ENCODE data around the gene SMIM24.
"Not testable (repeated sequence)": the region's sequence is repeated elsewhere in the genome, so short reads cannot be mapped to it uniquely, and the experiment has no call there.

SMIM24 gene

DNA sequence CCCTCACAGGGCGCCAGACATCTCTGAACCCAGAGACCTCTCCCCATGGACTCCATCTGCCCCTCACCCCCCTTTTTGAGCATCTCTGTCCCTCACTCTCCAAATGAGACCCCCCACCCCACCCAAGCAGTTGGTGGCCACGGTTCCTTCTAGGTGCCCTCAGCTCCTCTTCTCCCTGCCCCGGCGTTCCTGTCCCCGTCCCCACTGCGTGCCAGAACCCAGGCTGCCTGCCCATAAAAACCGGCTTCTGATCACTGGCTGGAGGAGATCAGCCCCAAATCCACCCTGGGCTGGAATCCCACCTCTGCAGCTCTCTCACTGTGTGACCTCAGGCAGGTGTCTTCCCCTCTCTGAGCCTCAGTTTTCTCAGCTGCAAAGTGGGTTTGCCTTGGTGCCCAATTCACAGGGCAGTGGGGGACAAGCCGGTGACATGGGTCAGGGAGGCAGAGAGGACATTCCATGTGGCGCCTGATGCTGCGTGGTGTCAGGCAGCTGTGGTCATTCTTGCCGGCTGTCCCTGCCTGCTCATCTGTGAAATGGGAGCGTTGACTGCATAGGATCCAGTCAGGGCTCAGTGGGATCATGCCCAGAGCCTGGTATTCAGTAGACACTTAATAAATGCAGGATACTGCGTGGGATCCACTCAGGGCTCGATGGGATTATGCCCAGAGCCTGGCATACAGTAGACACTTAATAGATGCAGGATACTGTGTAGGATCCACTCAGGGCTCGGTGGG, 25.5 kb downstream of the SMIM24 start:
- DNase-seq = no peak

DNA sequence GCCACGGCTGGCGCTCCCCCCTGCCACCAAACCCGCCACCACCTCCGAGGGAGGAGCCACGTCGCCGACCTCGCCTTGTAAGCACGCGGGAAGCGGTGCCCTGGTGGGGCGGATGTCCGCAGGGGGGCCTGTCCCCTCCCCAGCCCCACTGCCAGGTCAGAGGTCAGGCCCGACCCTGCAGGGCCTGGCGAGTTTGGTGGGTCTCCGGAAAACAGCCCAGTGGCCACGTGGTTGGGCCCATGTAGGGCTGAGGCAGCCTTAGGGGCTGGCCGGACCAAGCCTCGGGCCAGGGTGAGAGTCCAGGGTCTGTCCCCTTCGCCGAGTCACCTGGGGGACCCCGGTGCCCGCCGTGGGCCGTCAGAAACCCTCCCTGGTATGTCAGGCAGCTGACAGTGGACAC, 26.5 kb downstream of the SMIM24 start:
- DNase-seq = no peak

DNA sequence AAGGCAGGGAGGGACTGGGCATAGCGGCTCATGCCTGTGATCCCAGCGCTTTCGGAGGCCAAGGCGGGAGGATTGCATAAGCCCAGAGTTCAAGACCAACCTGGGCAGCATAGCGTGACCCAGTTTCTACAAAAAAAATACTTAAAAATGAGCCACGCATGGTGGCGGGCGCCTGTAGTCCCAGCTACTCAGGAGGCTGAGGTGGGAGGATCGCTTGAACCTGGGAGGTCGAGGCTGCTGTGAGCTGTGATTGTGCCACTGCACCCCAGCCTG, 27.4 kb downstream of the SMIM24 start:
- not testable (repeated sequence) for DNase-seq

DNA sequence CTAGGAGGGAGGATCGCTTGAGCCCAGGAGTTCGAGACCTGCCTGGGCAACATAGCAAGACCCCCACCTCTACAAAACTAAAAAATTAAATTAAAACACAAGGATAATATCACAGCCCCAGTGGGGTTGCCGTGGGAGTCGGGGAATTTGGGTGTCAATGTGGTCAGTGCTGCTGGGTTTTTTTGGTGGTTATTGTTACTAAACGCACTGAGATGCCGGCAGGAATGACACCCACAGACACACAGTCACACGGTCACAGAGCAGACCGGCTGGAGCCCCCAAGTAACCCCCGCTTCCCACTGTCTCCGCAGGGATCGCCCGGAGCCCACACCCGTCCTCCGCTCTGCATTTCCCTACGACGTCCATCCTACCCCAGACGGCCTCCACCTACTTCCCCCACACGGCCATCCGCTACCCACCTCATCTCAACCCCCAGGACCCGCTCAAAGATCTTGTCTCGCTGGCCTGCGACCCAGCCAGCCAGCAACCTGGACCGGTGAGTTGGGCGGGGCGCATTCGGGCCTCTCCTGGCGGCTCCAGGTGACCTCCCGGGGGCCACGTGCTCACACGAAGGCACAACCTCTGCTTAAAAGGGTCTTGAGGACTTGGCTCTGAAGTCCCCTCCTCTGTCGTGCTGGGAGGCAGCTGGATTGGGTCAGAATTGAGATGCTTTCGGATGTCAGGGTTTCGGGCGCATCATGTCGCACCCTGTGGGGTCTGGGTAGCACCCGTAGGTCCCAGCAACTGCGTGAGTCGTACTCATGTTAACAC, 28.0 kb downstream of the SMIM24 start:
- no peak for DNase-seq

DNA sequence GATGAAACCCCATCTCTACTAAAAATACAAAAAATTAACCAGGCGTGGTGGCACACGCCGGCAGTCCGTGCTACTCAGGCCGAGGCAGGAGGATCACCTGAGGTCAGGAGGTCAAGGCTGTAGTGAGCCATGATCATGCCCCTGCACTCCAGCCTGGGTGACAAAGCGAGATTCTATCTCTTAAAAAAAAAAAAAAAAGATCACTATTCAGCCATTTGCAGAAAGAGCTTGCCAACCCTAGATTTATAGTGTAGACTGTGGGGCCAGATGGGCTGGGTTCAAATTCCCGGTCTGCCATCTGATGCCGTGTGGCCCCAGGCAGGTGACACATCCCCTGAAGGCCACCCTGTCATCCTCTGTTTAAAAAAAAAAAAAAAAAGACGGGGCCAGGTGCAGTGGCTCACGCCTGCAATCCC, 28.9 kb downstream of the SMIM24 start:
- no peak for DNase-seq

GRCh38 chr19:3450796-3451411, 29.4 kb downstream of the SMIM24 start:
- DNase-seq = no peak

GRCh38 chr19:3448616-3449334, 31.6 kb downstream of the SMIM24 start:
- no peak for DNase-seq

DNA sequence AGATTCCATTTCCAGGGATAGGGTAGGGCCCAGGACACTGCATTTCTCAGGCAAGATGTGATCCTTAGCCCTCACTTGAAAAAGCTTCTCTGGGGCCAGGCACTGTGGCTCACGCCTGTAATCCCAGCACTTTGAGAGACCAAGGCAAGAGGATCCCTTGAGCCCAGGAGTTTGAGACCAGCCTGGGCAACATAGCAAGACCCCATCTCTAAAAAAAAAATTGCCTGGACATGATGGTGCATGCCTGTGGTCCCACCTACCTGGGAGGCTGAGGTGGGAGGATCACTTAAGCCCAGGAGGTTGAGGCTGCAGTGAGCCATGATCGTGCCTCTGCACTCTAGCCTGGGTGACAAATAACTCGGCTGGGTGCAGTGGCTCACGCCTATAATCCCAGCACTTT, 33.7 kb downstream of the SMIM24 start:
- DNase-seq = not testable (repeated sequence)

DNA sequence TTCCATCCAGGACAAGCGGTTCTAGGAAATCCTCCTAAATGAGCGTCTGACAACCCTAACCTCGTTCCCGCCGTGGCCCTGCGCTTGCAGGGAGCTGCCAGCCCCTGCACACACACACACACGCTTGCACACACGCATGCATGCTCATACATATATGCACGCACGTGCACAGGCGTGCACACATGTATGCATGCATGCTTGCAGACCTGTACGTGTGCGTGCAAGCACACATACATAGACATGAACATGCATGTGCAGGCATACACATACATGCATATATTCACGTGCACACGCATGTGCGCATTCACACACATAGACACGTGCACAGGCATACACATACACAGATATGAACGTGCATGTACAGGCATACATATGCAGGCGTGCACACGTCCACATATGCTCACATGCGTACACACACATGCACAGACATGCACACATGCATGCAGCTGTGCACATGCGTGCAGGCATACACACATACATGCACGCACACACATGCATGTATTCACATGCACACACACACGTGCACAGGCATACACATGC, 35.6 kb downstream of the SMIM24 start:
- no peak for DNase-seq

- no peak for DNase-seq
Measured at GRCh38 chr19:3443840-3444694, 36.3 kb downstream of the SMIM24 start.

DNA sequence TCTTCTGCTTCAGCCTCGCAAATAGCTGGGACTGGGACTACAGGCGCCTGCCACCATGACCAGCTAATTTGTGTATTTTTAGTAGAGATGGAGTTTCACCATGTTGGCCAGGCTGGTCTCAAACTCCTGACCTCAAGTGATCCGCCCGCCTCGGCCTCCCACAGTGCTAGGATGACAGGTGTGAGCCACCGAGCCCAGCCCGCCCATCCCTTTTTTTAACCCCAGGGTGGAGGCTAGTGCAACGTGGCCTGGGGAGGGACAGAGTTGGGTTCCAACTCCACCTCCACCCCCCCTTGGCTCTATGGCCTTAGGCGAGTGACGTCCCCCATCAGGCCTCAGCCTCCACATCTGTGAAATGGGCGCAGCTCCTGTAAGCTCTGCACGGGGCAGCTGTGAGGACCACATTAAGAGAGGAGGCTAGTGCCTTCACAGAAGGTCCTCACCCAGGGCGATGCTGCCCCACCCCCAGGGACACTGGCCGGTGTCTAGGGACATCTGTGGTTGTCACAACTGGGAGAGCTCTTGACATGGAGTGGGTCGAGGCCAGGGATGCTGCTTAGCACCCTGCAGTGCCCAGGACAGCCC, 37.7 kb downstream of the SMIM24 start:
- no peak for DNase-seq

DNA sequence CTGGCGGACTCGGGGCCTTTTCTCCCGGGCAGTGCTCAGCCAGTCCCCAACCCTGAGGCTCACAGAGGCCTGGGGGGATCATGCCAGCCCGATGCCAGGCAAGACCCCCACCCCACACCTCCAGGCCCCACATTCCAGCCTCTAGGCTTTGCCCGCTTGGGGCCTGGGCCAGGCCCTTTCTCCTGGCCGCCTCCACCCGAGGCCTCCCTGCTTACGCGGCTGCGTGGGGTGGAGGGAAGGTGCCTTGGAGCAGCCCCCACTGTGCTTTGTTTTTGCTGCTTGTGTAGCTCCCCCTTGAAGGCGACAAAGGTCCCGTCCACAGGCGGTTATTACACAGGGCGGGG, 38.4 kb downstream of the SMIM24 start:
- no peak for DNase-seq

- DNase-seq = no peak
Measured at GRCh38 chr19:3441089-3441985, 39.0 kb downstream of the SMIM24 start.

DNA sequence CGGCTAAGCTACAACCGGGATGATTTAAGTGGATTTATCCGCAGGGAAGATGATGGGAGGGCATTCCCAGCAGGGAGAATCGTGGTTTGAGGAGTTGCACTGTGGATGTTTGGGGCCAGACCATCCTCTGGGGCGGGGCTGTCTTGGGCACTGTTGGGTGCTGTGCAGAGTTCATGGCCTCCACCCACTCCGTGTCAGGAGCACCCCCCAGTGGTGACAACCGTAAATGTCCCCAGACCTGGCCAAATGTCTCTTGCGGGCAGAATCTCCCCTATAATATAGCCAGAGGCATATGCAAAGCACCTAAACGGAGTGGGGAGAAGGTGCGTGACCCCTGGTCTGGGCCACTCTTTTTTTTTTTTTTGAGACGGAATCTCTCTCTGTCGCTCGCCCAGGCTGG, 40.2 kb downstream of the SMIM24 start:
- DNase-seq = peak; percentile 54

GRCh38 chr19:3434630-3435553, 45.4 kb downstream of the SMIM24 start:
- DNase-seq = peak; percentile 95

DNA sequence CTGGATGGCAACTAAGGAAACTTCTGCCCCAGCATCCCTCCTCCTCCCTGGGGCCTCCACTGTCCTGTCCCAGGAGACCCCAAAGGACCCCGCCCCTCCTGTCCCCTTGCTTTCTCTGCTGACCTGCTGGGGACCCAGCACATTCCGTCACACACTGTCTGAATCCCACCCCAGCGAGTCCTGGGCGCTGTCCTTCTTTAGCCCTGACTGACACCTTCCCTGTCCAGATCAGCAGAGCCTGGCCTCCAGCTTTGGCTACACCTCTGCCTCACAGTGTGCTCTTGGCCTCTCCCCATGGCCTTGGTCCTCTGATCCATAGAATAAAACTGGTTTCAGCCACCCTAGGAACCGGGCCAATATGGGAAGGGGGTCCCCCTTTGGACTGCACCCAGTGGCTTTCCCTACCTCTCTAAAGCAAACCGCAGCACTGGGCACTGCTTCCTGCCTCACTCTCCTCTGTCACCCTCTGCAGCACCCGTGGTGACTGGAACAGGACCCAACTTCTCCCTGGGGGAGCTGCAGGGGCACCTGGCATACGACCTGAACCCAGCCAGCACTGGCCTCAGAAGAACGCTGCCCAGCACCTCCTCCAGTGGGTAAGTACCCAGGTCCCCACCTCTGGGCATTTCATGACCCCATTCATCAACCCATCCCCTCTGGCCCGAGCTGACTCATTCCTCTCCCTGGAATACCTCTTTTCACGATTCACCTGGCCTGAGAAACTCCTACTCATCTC, 46.4 kb downstream of the SMIM24 start:
- DNase-seq = no peak

GRCh38 chr19:3433313-3433712, 47.0 kb downstream of the SMIM24 start:
- no peak for DNase-seq

GRCh38 chr19:3431760-3432397, 48.4 kb downstream of the SMIM24 start:
- DNase-seq = no peak

DNA sequence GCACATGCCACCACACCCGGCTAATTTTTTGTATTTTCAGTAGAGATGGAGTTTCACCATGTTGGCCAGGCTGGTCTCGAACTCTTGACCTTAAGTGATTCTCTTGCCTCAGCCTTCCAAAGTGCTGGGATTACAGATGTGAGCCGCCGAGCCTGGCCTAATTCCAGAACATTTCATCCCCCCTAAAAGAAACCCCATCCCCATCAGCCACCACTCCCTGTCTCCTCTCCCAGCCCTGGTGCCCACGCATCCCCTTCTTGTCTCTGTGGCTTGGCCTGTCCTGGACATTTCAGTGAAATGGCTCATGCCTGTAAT, 50.0 kb downstream of the SMIM24 start:
- DNase-seq = not testable (repeated sequence)
